Testis (tissue), 3 donors: ENCODE measurements around the gene PRSS38. TPM values are rescaled to one million over a fixed set of nuclear protein-coding genes. Genes with fewer than 3 reads are reported as not detected.

Experiments
- DNase-seq: peaks from one replicate; pipeline ENCODE4 v3.0.0-alpha.2; 2019
- H3K27ac ChIP-seq, 2 donors: fragments of 200-600 bp; sonication (generic); one replicate each; pipeline ENCODE4 v1.5.1; 2019
- H3K27me3 ChIP-seq: fragments of 200-600 bp; sonication (generic); one replicate; pipeline ENCODE4 v1.5.1; 2019
- H3K36me3 ChIP-seq: fragments of 200-600 bp; sonication (generic); one replicate; pipeline ENCODE4 v1.5.1; 2017; ENCODE audit warnings: low read depth; ENCODE audit errors: missing control alignments
- H3K4me1 ChIP-seq: fragments of 200-600 bp; sonication (generic); one replicate; pipeline ENCODE4 v1.5.1; 2019
- H3K4me3 ChIP-seq, 2 donors: fragments of 200-600 bp; sonication (generic); one replicate each; pipeline ENCODE4 v1.5.1; 2017 to 2019
- H3K9me3 ChIP-seq: fragments of 200-600 bp; sonication (generic); one replicate; pipeline ENCODE4 v1.5.1; 2017
- POLR2A ChIP-seq: fragments of 450-650 bp; IDR thresholded peaks from one replicate; pipeline ENCODE4 v1.6.1; 2017; ENCODE audit warnings: antibody characterized with exemption, mild to moderate bottlenecking, moderate library complexity
- WGBS, 2 donors: methylation state at CpG; one replicate each; pipeline ENCODE4 v1.1.5; 2018; 5-methylcytosine and 5-hydroxymethylcytosine counted together
- intact Hi-C: fragments of 100-400 bp; cut with DNase I; formaldehyde crosslinking; loops from one replicate; pipeline ENCODE4 v1.15.1; 2023; ENCODE audit warnings: low total_unique reads
- polyA plus RNA-seq: library from polyadenylated mRNA; stranded (reverse); fragments of 350-450 nt; fragmentation: Illumina TruSeq; extraction: RNeasy Lipid Tissue Mini Kit (QIAGEN cat#74804); gene quantifications from one replicate; pipeline ENCODE4 v1.2.3, GENCODE V29; 2014; ENCODE audit warnings: low read depth, low replicate concordance; ENCODE audit not compliant: insufficient read depth
- total RNA-seq, 2 donors: library from RNA; depleted of rRNA; stranded (reverse); fragments of >200 nt; gene quantifications; one replicate each; pipeline ENCODE4 v1.2.3, GENCODE V29; 2016
- TF ChIP-seq, protein P1 (sequence below), 3 experiments: fragments of 450-650 bp in 2 of 3; fragments of 200-600 bp in 1 of 3; sonication (generic) in 1 of 3; IDR thresholded peaks; one replicate each; pipeline ENCODE4 v1.5.1; 2016 to 2019; ENCODE audit warnings: antibody characterized with exemption in 3 of 3, mild to moderate bottlenecking in 2 of 3, moderate library complexity in 1 of 3

PRSS38 gene
- total and polyA plus RNA-seq, 3 donors from 2014 or later, result 3.4 to 9.3 (median 5.4) TPM

DNA sequence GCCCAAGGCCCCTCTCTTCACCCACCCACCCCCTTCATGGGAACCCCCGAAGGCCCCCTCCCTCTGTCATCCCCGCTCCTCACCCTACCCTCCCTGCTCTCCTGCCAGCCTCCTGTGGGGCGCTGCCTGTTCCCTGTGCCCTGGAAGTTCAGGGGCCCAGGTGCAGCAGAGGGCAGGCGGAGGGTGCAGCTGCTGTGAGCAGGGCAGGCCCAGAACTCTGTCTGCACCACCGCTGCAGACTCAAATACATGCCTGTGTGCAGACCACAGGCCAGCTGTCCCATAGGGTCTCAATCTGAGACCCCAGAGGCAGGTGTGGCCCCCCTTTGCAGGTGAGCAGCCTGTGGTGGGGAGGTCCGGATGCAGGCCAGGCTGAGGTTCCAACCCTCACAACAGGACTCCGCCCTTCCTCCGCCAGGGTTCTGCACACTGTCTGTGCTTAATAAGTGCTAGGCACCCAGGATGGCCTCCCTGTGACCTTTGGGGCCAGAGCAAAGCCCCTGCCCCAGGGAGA is 69.7 kb downstream of the PRSS38 start:
- Histone ChIP-seq H3K4me3 (no peak overlapping the region), H3K9me3 (no peaks in the 10 kb centered on the region), H3K4me1 (peaks cover 17% of the 10 kb centered on the region), H3K27ac (peak overlapping the region in 1 of 2 donors; percentile 88), H3K27me3 (no peaks in the 10 kb centered on the region), H3K36me3 (no peaks in the 10 kb centered on the region)
- TF ChIP-seq, protein P1, sequence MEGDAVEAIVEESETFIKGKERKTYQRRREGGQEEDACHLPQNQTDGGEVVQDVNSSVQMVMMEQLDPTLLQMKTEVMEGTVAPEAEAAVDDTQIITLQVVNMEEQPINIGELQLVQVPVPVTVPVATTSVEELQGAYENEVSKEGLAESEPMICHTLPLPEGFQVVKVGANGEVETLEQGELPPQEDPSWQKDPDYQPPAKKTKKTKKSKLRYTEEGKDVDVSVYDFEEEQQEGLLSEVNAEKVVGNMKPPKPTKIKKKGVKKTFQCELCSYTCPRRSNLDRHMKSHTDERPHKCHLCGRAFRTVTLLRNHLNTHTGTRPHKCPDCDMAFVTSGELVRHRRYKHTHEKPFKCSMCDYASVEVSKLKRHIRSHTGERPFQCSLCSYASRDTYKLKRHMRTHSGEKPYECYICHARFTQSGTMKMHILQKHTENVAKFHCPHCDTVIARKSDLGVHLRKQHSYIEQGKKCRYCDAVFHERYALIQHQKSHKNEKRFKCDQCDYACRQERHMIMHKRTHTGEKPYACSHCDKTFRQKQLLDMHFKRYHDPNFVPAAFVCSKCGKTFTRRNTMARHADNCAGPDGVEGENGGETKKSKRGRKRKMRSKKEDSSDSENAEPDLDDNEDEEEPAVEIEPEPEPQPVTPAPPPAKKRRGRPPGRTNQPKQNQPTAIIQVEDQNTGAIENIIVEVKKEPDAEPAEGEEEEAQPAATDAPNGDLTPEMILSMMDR (IDR thresholded peaks at IDR 0.05), result no peak
- no peak for TF ChIP-seq POLR2A
- DNase-seq, result no peak
- intact Hi-C loops, result loop anchor here (5.0 kb wide), 1 partner anchor 62 kb away; the partner anchor contains the start of gene WNT9A
- 92 to 97% methylated on average over 4 to 7 of the region's 8 CpGs for WGBS, 2 donors

DNA sequence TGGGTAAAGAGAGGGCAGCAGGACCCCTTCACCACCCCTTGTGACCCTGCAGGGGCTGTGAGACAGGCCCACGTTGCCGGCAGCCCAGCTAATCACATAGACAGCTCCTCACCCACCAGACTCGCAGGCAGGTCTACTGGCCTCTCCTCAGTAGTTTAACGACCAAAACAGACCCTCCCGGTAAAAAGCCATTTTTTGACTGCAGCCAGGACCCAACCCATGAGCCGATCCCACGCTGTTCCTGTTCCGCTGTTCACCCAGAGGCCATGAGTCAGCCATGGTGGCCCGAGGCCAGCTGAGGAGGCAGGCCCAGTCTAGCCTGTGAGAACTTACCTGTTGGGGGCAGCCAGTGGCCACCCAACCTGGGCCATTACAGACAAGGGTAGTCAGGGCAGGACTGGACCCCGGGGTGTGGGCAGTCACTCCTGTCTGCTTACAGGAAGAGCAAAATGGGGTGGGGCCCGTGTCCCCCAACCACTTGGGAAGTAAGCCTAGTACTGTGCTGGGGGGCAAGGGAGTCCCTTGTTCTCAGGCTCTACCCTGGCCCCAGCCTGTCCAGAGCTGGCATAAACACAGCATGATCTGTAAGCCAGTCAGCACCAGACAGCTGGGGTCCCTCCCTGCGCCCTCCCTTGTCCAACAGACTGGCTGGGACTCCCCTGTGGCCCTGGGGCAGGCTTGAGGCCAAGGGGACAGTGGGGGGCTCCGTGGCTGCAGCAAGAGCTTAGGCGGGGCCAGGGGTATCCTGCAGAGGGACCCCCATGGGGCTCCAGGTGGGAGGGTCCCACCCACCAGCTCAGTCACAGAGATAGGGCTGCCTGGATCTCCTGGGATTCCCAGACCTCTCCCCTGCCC is 70.4 kb downstream of the PRSS38 start:
- 47 to 58% methylated on average over 7 to 14 of the region's 14 CpGs for WGBS, 2 donors
- no peaks in the 10 kb centered on the region for H3K9me3 ChIP-seq
- no peak for TF ChIP-seq POLR2A
- TF ChIP-seq, protein P1 (IDR thresholded peaks at IDR 0.05), result no peak
- H3K36me3 ChIP-seq, result no peaks in the 10 kb centered on the region
- H3K4me1 ChIP-seq, result peaks cover 17% of the 10 kb centered on the region
- peak overlapping the region; percentile 86 to 88 for H3K27ac ChIP-seq
- DNase-seq, result peak; percentile 45
- intact Hi-C loops, result loop anchor here (5.0 kb wide), 1 partner anchor 61 kb away; the partner anchor contains the start of gene WNT9A
- H3K4me3 ChIP-seq, result no peak overlapping the region
- H3K27me3 ChIP-seq, result no peaks in the 10 kb centered on the region

DNA sequence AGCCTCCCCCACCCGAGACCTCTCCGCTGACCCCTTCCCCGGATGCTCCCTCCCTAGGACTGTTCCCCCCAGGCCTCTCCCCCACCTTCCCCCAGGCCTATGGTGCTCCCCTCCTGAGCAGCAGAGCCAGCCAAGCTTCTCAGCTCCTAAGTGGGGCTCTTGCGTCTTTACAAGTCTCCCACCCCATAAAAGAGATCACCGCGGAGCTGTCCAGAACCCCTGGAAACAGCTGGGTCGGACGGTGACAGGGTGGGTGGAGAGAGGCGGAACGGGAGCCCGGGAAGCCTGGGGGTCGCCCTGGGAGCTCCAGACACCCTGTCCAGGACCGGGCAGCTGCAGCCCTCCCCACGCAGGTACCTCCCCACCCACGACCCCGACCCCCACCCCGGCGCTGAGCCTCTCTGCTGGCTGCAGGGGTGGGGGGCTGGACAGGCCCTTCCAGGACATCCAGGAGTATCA is 71.1 kb downstream of the PRSS38 start:
- Histone ChIP-seq H3K4me1 (peaks cover 17% of the 10 kb centered on the region), H3K27ac (peak overlapping the region; percentile 86 to 88), H3K27me3 (no peaks in the 10 kb centered on the region), H3K36me3 (no peaks in the 10 kb centered on the region), H3K9me3 (no peaks in the 10 kb centered on the region), H3K4me3 (peak overlapping the region; percentile 49 to 69)
- no peak for DNase-seq
- TF ChIP-seq POLR2A, result no peak
- TF ChIP-seq, protein P1 (IDR thresholded peaks at IDR 0.05), result no peak
- intact Hi-C loops, result loop anchor here (5.0 kb wide), 1 partner anchor 61 kb away; the partner anchor contains the start of gene WNT9A
- WGBS, 2 donors, result 7 to 24% methylated on average over 4 to 17 of the region's 18 CpGs

DNA sequence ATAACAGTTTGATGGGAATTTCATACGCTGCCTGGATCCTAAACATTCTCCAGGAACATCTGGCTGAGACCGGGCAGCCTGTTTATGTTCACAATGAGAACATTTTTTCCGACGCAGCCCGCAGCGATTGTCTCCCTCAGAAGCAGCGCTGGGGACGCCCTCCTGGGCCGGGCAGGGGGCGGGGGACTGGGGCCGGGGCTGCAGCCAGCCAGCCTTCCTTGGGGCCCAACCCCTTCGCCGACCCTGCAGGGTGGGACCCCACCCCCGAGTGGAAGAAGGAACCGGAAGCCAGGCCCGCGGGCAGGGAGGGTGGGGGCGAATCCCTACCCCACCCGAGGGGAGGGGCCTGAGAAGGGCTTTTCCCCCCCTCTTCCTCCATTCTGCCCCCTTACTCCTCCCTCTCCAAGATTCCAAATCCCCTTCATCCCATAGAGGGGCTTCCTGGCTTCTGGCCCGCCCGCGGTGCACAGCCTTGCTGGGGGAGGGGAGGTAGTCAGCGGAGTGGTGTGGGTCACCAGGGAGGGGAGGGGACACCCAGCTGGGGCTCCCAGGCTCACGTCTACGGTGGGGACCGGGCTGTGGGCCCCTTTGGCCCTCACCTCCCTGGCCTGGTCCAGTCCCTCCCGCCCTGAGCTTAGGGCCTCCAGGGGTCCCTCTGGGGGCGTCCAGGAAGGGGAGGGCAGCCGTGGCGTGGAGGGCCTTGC is 71.7 kb downstream of the PRSS38 start:
- Histone ChIP-seq H3K36me3 (no peaks in the 10 kb centered on the region), H3K4me1 (peaks cover 17% of the 10 kb centered on the region), H3K9me3 (no peaks in the 10 kb centered on the region), H3K27ac (peak overlapping the region; percentile 86 to 88), H3K4me3 (peak overlapping the region; percentile 49 to 69), H3K27me3 (no peaks in the 10 kb centered on the region)
- intact Hi-C loops, result loop anchor here (5.0 kb wide), 1 partner anchor 60 kb away; the partner anchor contains the start of gene WNT9A
- TF ChIP-seq, protein P1 (IDR thresholded peaks at IDR 0.05), result no peak
- no peak for TF ChIP-seq POLR2A
- peak; percentile 72 for DNase-seq
- WGBS, 2 donors, result 2% methylated on average over 30 of the region's 30 CpGs; no CpG with 5 or more reads in 1 of the 2 donors
